ENCODE data around the gene ZNF501.

The ZNF501 gene

GRCh38 chr3:44729384-44729910 is at the start of gene ZNF501:
ZNF501 (plus strand) TSS chr3:44729635; CDS start chr3:44734422, 4,787 bp downstream.
- DNase-seq (ENCODE audit: low read depth in 2 of 2): peak; percentile 70 to 80

- DNase-seq (ENCODE audit: low read depth in 2 of 2): no peak
Measured at GRCh38 chr3:44680921-44681455, 48.4 kb upstream of the ZNF501 start.

- DNase-seq (ENCODE audit: low read depth in 2 of 2): no peak
Measured at GRCh38 chr3:44682182-44682896, 47.1 kb upstream of the ZNF501 start.

- DNase-seq (ENCODE audit: low read depth in 2 of 2): peak; percentile 18 to 26
Measured at GRCh38 chr3:44685128-44685800, 44.2 kb upstream of the ZNF501 start.

GRCh38 chr3:44687898-44688297 is 41.5 kb upstream of the ZNF501 start:
- DNase-seq (ENCODE audit: low read depth in 2 of 2): no peak

GRCh38 chr3:44712455-44713075 is 16.9 kb upstream of the ZNF501 start, which contains the start of gene ZNF502:
ZNF502 (plus strand) TSS chr3:44712660; CDS start chr3:44720262, 7,602 bp downstream.
- peak; percentile 20 to 53 for DNase-seq (ENCODE audit: low read depth in 2 of 2)

GRCh38 chr3:44721231-44722102 is 8.0 kb upstream of the ZNF501 start:
- DNase-seq (ENCODE audit: low read depth in 2 of 2): no peak

- no peak for DNase-seq (ENCODE audit: low read depth in 2 of 2)
Measured at GRCh38 chr3:44722103-44722401, 7.4 kb upstream of the ZNF501 start.

- no peak for DNase-seq (ENCODE audit: low read depth in 2 of 2)
Measured at GRCh38 chr3:44734646-44735168, 5.3 kb downstream of the ZNF501 start.

- DNase-seq (ENCODE audit: low read depth in 2 of 2): peak in 1 of 2 donors; percentile 2
Measured at GRCh38 chr3:44761101-44761423, 31.6 kb downstream of the ZNF501 start.

GRCh38 chr3:44761424-44762169 is 32.2 kb downstream of the ZNF501 start, which contains the start of the genes KIAA1143 and KIF15:
KIAA1143 (minus strand) TSS chr3:44761619; CDS start chr3:44761602, 17 bp downstream.
KIF15 (plus strand) TSS chr3:44761794; CDS start chr3:44761866, 72 bp downstream.
- peak; percentile 96 to 98 for DNase-seq (ENCODE audit: low read depth in 2 of 2)

- no peak for DNase-seq (ENCODE audit: low read depth in 2 of 2)
Measured at GRCh38 chr3:44762170-44762677, 32.8 kb downstream of the ZNF501 start.

- no peak for DNase-seq (ENCODE audit: low read depth in 2 of 2)
Measured at GRCh38 chr3:44762690-44763089, 33.3 kb downstream of the ZNF501 start.

- DNase-seq (ENCODE audit: low read depth in 2 of 2): no peak
Measured at GRCh38 chr3:44764248-44764647, 34.8 kb downstream of the ZNF501 start.

- DNase-seq (ENCODE audit: low read depth in 2 of 2): no peak
Measured at GRCh38 chr3:44771424-44772098, 42.1 kb downstream of the ZNF501 start.

GRCh38 chr3:44772099-44772442 is 42.6 kb downstream of the ZNF501 start:
- no peak for DNase-seq (ENCODE audit: low read depth in 2 of 2)

GRCh38 chr3:44782891-44783290 is 53.5 kb downstream of the ZNF501 start:
- DNase-seq (ENCODE audit: low read depth in 2 of 2): no peak
